Upper lobe of left lung (tissue), 6 donors: ENCODE data around the gene TMCC1. TPM values are rescaled to one million over a fixed set of nuclear protein-coding genes. Genes with fewer than 3 reads are reported as not detected.
"Not testable (repeated sequence)": the region's sequence is repeated elsewhere in the genome, so short reads cannot be mapped to it uniquely, and the experiment has no call there.

ENCODE experiments used
- ATAC-seq, 2 donors: fragments of 200-7000 bp; cut with Tn5 transposase; one replicate each; pipeline ENCODE4 v1.9.1; 2022; ENCODE audit warnings: mild to moderate bottlenecking in 2 of 2, moderate library complexity in 2 of 2; ENCODE audit not compliant: low FRiP score in 2 of 2
- DNase-seq, 2 donors: peaks; one replicate each; pipeline ENCODE4 v3.0.0-alpha.2; 2019 to 2020
- H3K27ac ChIP-seq, 4 donors: fragments of 200-600 bp; sonication (generic); one replicate each; pipeline ENCODE4 v1.5.1; 2016 to 2019
- H3K27me3 ChIP-seq, 4 donors: fragments of 200-600 bp; sonication (generic); one replicate each; pipeline ENCODE4 v1.5.1; 2017 to 2019
- H3K36me3 ChIP-seq, 4 donors: fragments of 200-600 bp; sonication (generic); one replicate each; pipeline ENCODE4 v1.5.1; 2016 to 2019
- H3K4me1 ChIP-seq, 4 donors: fragments of 200-600 bp; sonication (generic); one replicate each; pipeline ENCODE4 v1.5.1; 2018 to 2019
- H3K4me3 ChIP-seq, 4 donors: fragments of 200-600 bp; sonication (generic); one replicate each; pipeline ENCODE4 v1.5.1; 2017 to 2019; ENCODE audit warnings: mild to moderate bottlenecking in 2 of 4, moderate library complexity in 1 of 4
- H3K9me3 ChIP-seq, 4 donors: fragments of 200-600 bp; sonication (generic); one replicate each; pipeline ENCODE4 v1.5.1; 2018 to 2019
- EP300 ChIP-seq, 4 donors: sonication (generic); formaldehyde crosslinking; IDR thresholded peaks; one replicate each; pipeline ENCODE4 v1.5.1; 2017; ENCODE audit warnings: antibody characterized with exemption in 4 of 4, control low read depth in 2 of 4
- POLR2A ChIP-seq, 4 donors: fragments of 450-650 bp; IDR thresholded peaks; one replicate each; pipeline ENCODE4 v1.5.1; 2016 to 2017; ENCODE audit warnings: antibody characterized with exemption in 4 of 4, mild to moderate bottlenecking in 2 of 4
- POLR2AphosphoS5 ChIP-seq, 2 donors: sonication (generic); formaldehyde crosslinking; IDR thresholded peaks; one replicate each; pipeline ENCODE4 v1.5.1; 2017; ENCODE audit warnings: antibody characterized with exemption in 2 of 2
- WGBS, 2 donors: methylation state at CpG; one replicate each; pipeline ENCODE4 v1.1.5; 2017 to 2018; 5-methylcytosine and 5-hydroxymethylcytosine counted together
- total RNA-seq, 6 donors: library from RNA; depleted of rRNA in 4 of 6; stranded (reverse); fragments of >200 nt in 4 of 6; gene quantifications; one replicate each; pipeline versions ENCODE4 v1.1.0 to v1.2.1, GENCODE V29; 2016 to 2021
- TF ChIP-seq, protein P1 (sequence below), 6 experiments: fragments of 450-650 bp in 4 of 6; fragments of 200-600 bp in 2 of 6; sonication (generic) in 2 of 6; IDR thresholded peaks; one replicate each; pipeline ENCODE4 v1.5.1; 2016 to 2019; ENCODE audit warnings: antibody characterized with exemption in 6 of 6
- donor health status: DM: no; HTN: no; CAD: no; lungs with moderate emphysema.
- donor health status: DM: no; HTN: yes; CAD: no; lungs with severe emphysema.

Gene TMCC1
- total RNA-seq, 6 donors from 2014 or later = 16.9 to 39.2 (median 27.9) TPM

DNA sequence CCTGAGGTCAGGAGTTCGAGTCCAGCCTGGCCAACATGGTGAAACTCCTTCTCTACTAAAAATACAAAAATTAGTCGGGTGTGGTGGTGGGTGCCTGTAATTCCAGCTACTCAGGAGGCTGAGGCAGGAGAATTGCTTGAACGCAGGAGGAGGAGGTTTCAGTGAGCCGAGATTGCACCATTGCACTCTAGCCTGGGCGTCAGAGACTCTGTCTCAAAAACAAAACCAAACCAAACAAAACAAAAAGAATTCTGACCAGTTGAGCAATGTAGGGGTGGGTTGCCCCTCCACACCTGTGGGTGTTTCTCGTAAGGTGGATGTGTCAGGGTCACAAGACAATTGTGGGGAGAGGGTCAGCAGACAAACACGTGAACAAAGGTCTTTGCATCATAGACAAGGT, 252.5 kb downstream of the TMCC1 start:
- TF ChIP-seq EP300 (IDR thresholded peaks at IDR 0.05) (peak in 1 of 4 donors; percentile 78), POLR2AphosphoS5 (IDR thresholded peaks at IDR 0.05) (peak in 1 of 2 donors; percentile 10)
- not testable (repeated sequence) for H3K27me3 ChIP-seq, ATAC-seq, H3K4me1 ChIP-seq, DNase-seq, H3K36me3 ChIP-seq, H3K4me3 ChIP-seq, H3K9me3 ChIP-seq
- WGBS, 2 donors = 69 to 73% methylated on average over 7 of the region's 7 CpGs
- peak overlapping the region in 3 of 4 donors; percentile 35 to 43 (median 40) for H3K27ac ChIP-seq

- Histone ChIP-seq H3K4me3 (no peak overlapping the region), H3K27ac (no peak overlapping the region), H3K4me1 (no peaks in the 10 kb centered on the region), H3K36me3 (no peaks in the 10 kb centered on the region), H3K9me3 (no peaks in the 10 kb centered on the region), H3K27me3 (no peaks in the 10 kb centered on the region)
- ATAC-seq = no peak
- TF ChIP-seq POLR2AphosphoS5 (IDR thresholded peaks at IDR 0.05) (no peak), EP300 (IDR thresholded peaks at IDR 0.05) (no peak)
- TF ChIP-seq, protein P1, sequence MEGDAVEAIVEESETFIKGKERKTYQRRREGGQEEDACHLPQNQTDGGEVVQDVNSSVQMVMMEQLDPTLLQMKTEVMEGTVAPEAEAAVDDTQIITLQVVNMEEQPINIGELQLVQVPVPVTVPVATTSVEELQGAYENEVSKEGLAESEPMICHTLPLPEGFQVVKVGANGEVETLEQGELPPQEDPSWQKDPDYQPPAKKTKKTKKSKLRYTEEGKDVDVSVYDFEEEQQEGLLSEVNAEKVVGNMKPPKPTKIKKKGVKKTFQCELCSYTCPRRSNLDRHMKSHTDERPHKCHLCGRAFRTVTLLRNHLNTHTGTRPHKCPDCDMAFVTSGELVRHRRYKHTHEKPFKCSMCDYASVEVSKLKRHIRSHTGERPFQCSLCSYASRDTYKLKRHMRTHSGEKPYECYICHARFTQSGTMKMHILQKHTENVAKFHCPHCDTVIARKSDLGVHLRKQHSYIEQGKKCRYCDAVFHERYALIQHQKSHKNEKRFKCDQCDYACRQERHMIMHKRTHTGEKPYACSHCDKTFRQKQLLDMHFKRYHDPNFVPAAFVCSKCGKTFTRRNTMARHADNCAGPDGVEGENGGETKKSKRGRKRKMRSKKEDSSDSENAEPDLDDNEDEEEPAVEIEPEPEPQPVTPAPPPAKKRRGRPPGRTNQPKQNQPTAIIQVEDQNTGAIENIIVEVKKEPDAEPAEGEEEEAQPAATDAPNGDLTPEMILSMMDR (IDR thresholded peaks at IDR 0.05) = no peak
- no peak for DNase-seq
- 85 to 88% methylated on average over 3 of the region's 3 CpGs for WGBS, 2 donors
Observed at GRCh38 chr3:129638481-129638880, 255.0 kb downstream of the TMCC1 start.

DNA sequence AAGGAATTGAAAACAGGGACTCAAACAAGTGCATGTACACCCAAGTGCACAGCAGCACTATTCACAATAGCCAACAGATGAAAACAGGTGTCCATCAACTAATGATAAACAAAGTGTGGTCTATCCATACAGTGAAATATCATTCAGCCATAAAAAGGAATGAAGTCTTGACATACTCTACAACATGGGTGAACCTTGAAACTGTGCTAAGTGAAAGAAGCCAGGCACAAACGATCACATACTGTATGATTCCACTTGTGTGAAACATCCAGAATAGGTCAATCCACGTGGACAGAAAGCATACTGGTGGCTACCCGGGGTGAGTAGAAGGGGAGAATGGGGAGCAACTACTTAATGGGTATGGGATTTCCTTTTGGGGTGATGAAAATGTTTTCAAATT, 257.4 kb downstream of the TMCC1 start:
- H3K27ac ChIP-seq = no peak overlapping the region
- no peak for TF ChIP-seq POLR2A (IDR thresholded peaks at IDR 0.05)
- TF ChIP-seq, protein P1 (IDR thresholded peaks at IDR 0.05) = no peak
- TF ChIP-seq POLR2AphosphoS5 (IDR thresholded peaks at IDR 0.05) = no peak
- TF ChIP-seq EP300 (IDR thresholded peaks at IDR 0.05) = no peak
- no peaks in the 10 kb centered on the region for H3K4me1 ChIP-seq
- H3K9me3 ChIP-seq = no peaks in the 10 kb centered on the region
- WGBS, 2 donors = 79 to 96% methylated on average over 3 of the region's 3 CpGs
- DNase-seq (no peak), ATAC-seq (no peak)
- H3K36me3 ChIP-seq = no peaks in the 10 kb centered on the region
- no peaks in the 10 kb centered on the region for H3K27me3 ChIP-seq
- no peak overlapping the region for H3K4me3 ChIP-seq

GRCh38 chr3:129635656-129636055, 257.9 kb downstream of the TMCC1 start:
- Histone ChIP-seq H3K27ac (no peak overlapping the region), H3K9me3 (no peaks in the 10 kb centered on the region), H3K4me1 (no peaks in the 10 kb centered on the region), H3K27me3 (no peaks in the 10 kb centered on the region), H3K4me3 (no peak overlapping the region), H3K36me3 (no peaks in the 10 kb centered on the region)
- 96% methylated on average over 4 of the region's 4 CpGs for WGBS, 2 donors
- TF ChIP-seq POLR2AphosphoS5 (IDR thresholded peaks at IDR 0.05) = no peak
- TF ChIP-seq, protein P1 (IDR thresholded peaks at IDR 0.05) = no peak
- no peak for TF ChIP-seq POLR2A (IDR thresholded peaks at IDR 0.05)
- no peak for TF ChIP-seq EP300 (IDR thresholded peaks at IDR 0.05)
- no peak for ATAC-seq
- no peak for DNase-seq

- Histone ChIP-seq H3K4me3 (no peak overlapping the region), H3K27ac (peak overlapping the region in 1 of 4 donors; percentile 7), H3K9me3 (no peaks in the 10 kb centered on the region), H3K36me3 (no peaks in the 10 kb centered on the region), H3K4me1 (no peaks in the 10 kb centered on the region), H3K27me3 (no peaks in the 10 kb centered on the region)
- TF ChIP-seq EP300 (IDR thresholded peaks at IDR 0.05) = no peak
- TF ChIP-seq, protein P1 (IDR thresholded peaks at IDR 0.05) = no peak
- TF ChIP-seq POLR2AphosphoS5 (IDR thresholded peaks at IDR 0.05) = no peak
- 80 to 83% methylated on average over 8 to 10 of the region's 10 CpGs for WGBS, 2 donors
- peak in 1 of 2 donors; percentile 53 for DNase-seq
- peak; percentile 19 to 56 for ATAC-seq
Observed at GRCh38 chr3:129633751-129634481, 259.6 kb downstream of the TMCC1 start.
